ENCODE results near the gene CCDC12. TPM values are rescaled to one million over a fixed set of nuclear protein-coding genes. Genes with fewer than 3 reads are reported as not detected.

CCDC12 gene
- total and polyA plus RNA-seq, 12 donors: 33.2 to 145 (median 70.0) TPM

GRCh38 chr3:46939578-46940445 lies 36.7 kb downstream of the CCDC12 start:
- no peaks in the 10 kb centered on the region for H3K9me3 ChIP-seq (replicated peaks in 1 of 3)
- peak in 3 of 7 donors; percentile 5 to 18 (median 15) for DNase-seq
- peaks cover 0 to 26% of the 10 kb centered on the region in 2 donors for H3K36me3 ChIP-seq (replicated peaks in 1 of 2)
- no peak overlapping the region for H3K4me3 ChIP-seq
- peak overlapping the region in 3 of 5 donors; percentile 2 to 44 (median 23) for H3K27ac ChIP-seq
- no peaks in the 10 kb centered on the region for H3K27me3 ChIP-seq
- peaks cover 38 to 60% of the 10 kb centered on the region in 2 donors for H3K4me1 ChIP-seq (replicated peaks in 1 of 2)
- TF ChIP-seq POLR2A (IDR thresholded peaks at IDR 0.05): no peak
- TF ChIP-seq, protein P1, sequence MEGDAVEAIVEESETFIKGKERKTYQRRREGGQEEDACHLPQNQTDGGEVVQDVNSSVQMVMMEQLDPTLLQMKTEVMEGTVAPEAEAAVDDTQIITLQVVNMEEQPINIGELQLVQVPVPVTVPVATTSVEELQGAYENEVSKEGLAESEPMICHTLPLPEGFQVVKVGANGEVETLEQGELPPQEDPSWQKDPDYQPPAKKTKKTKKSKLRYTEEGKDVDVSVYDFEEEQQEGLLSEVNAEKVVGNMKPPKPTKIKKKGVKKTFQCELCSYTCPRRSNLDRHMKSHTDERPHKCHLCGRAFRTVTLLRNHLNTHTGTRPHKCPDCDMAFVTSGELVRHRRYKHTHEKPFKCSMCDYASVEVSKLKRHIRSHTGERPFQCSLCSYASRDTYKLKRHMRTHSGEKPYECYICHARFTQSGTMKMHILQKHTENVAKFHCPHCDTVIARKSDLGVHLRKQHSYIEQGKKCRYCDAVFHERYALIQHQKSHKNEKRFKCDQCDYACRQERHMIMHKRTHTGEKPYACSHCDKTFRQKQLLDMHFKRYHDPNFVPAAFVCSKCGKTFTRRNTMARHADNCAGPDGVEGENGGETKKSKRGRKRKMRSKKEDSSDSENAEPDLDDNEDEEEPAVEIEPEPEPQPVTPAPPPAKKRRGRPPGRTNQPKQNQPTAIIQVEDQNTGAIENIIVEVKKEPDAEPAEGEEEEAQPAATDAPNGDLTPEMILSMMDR (IDR thresholded peaks at IDR 0.05): no peak
- intact Hi-C loops (cut with DNase I): no loop called here
- 75 to 88% (median 81%) methylated on average over 10 to 12 of the region's 12 CpGs for WGBS, 4 donors

- intact Hi-C loops (cut with DNase I): no loop called here
- WGBS, 4 donors: 88 to 93% (median 93%) methylated on average over 2 of the region's 2 CpGs
- no peaks in the 10 kb centered on the region for H3K9me3 ChIP-seq (replicated peaks in 1 of 3)
- H3K27me3 ChIP-seq: no peaks in the 10 kb centered on the region
- H3K36me3 ChIP-seq (replicated peaks in 1 of 2): peaks cover 0 to 26% of the 10 kb centered on the region in 2 donors
- H3K4me3 ChIP-seq: no peak overlapping the region
- peak overlapping the region in 4 of 5 donors; percentile 16 to 96 (median 53) for H3K27ac ChIP-seq
- DNase-seq: peak in 2 of 7 donors; percentile 11 to 13
- H3K4me1 ChIP-seq (replicated peaks in 1 of 2): peaks cover 34 to 59% of the 10 kb centered on the region in 2 donors
- TF ChIP-seq, protein P1 (IDR thresholded peaks at IDR 0.05): no peak
- no peak for TF ChIP-seq POLR2A (IDR thresholded peaks at IDR 0.05)
These were observed 38.4 kb downstream of the CCDC12 start for GRCh38 chr3:46938118-46938517.

DNA sequence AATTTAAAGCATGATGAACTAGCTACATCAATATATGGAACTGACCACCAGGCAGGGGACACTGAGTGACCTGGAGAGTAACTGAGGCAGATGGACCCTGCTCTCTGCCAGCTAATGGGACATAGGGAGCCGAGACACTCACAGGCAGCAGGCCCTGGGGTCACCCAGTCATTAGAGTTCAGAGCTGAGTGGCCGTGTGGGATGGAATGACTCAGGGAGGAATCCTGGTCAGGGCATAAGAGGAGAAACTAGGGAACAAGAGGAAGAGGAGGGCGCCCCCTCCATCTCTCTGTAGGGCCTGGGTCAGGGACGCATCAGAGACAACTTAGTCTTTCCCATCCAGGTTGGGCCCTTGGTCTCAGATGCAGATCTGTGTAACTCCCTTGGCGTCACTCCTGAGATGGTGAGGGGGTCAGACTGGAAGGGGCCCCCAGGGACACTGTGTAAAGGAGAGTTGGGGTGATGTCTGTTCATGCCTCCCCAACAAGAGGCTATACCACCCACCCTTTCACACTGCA lies 39.8 kb downstream of the CCDC12 start:
- 63 to 73% (median 70%) methylated on average over 4 to 5 of the region's 5 CpGs for WGBS, 4 donors
- H3K27me3 ChIP-seq: no peaks in the 10 kb centered on the region
- intact Hi-C loops (cut with DNase I): no loop called here
- no peaks in the 10 kb centered on the region for H3K9me3 ChIP-seq (replicated peaks in 1 of 3)
- peak in 5 of 7 donors; percentile 46 to 65 (median 62) for DNase-seq
- TF ChIP-seq, protein P1 (IDR thresholded peaks at IDR 0.05): no peak
- TF ChIP-seq POLR2A (IDR thresholded peaks at IDR 0.05): no peak
- peak overlapping the region; percentile 70 to 96 (median 87) for H3K27ac ChIP-seq
- H3K4me3 ChIP-seq: no peak overlapping the region
- peaks cover 41 to 66% of the 10 kb centered on the region in 2 donors for H3K4me1 ChIP-seq (replicated peaks in 1 of 2)
- peaks cover 0 to 26% of the 10 kb centered on the region in 2 donors for H3K36me3 ChIP-seq (replicated peaks in 1 of 2)

GRCh38 chr3:46935989-46936558 lies 40.5 kb downstream of the CCDC12 start:
- Histone ChIP-seq H3K9me3 (replicated peaks in 1 of 3) (no peaks in the 10 kb centered on the region), H3K27ac (peak overlapping the region; percentile 70 to 96 (median 87)), H3K4me3 (no peak overlapping the region), H3K36me3 (replicated peaks in 1 of 2) (peaks cover 0 to 26% of the 10 kb centered on the region in 2 donors), H3K4me1 (replicated peaks in 1 of 2) (peaks cover 48 to 73% of the 10 kb centered on the region in 2 donors), H3K27me3 (no peaks in the 10 kb centered on the region)
- 63 to 83% (median 77%) methylated on average over 7 of the region's 7 CpGs for WGBS, 4 donors
- no peak for TF ChIP-seq POLR2A (IDR thresholded peaks at IDR 0.05)
- TF ChIP-seq, protein P1 (IDR thresholded peaks at IDR 0.05): no peak
- intact Hi-C loops (cut with DNase I): no loop called here
- DNase-seq: peak in 2 of 7 donors; percentile 10 to 19

All from adrenal gland (tissue), 12 donors.